ENCODE measurements around the gene BCAN. TPM values are rescaled to one million over a fixed set of nuclear protein-coding genes. Genes with fewer than 3 reads are reported as not detected.
A peak's percentile ranks its signal among the peaks of the same experiment; 100 is the strongest.

BCAN gene
- total and polyA plus RNA-seq, 2 of the 8 experiments (the other 6 are each of a cell fraction or from before 2014, with no cell fraction given) = 4.5 to 24.0 TPM

GRCh38 chr1:156664767-156665411, 23.0 kb downstream of the BCAN start:
- Histone ChIP-seq H3K23ac (ENCODE audit: insufficient read length) (no peak overlapping the region), H3K56ac (replicated peaks; ENCODE audit: insufficient read length, low read depth, low read length) (no peak overlapping the region), H2BK5ac (ENCODE audit: low read depth, low read length) (peak overlapping the region; percentile 93; the same call in 1 of the 2 replicates), H3K9me3 (ENCODE audit: insufficient read depth in 2 of 2, low read depth in 1 of 2, low read length in 1 of 2) (no peaks in the 10 kb centered on the region), H3K4me2 (ENCODE audit: insufficient read depth in 1 of 2, low read depth in 2 of 2, low read length in 2 of 2) (peak overlapping the region; percentile 13 to 45; a peak in 2 of 4 replicates), H3K36me3 (ENCODE audit: control insufficient read depth in 2 of 4, insufficient read depth in 4 of 4, low read length in 3 of 4) (no peaks in the 10 kb centered on the region; a peak in 1 of 8 replicates), H3K4me1 (replicated peaks in 1 of 4; ENCODE audit: control insufficient read depth in 3 of 4, insufficient read depth in 4 of 4, low read length in 3 of 4) (peaks cover 15 to 78% (median 66%) of the 10 kb centered on the region in 4 experiments), H4K8ac (ENCODE audit: extremely low read depth, insufficient read depth, low read length) (0 out of 2 replicates have a peak overlapping the region, but pooled peaks have one; percentile 14), H3K18ac (ENCODE audit: extremely low read depth, low read length) (peak overlapping the region; percentile 96), H3K14ac (ENCODE audit: insufficient read length) (no peak overlapping the region), H3K23me2 (ENCODE audit: low read depth, low read length) (peaks cover 5% of the 10 kb centered on the region), H2AK5ac (ENCODE audit: low read depth, low read length) (peak overlapping the region; percentile 93), H3K79me2 (ENCODE audit: control insufficient read depth in 1 of 2, insufficient read depth in 2 of 2, low read length in 2 of 2) (no peaks in the 10 kb centered on the region), H4K91ac (replicated peaks; ENCODE audit: insufficient read length, low read length) (peak overlapping the region; percentile 81), H3K79me1 (ENCODE audit: low read depth, low read length) (no peaks in the 10 kb centered on the region; the same call in 1 of the 2 replicates), H4K20me1 (replicated peaks in 1 of 2; ENCODE audit: control insufficient read depth in 1 of 2, insufficient read depth in 2 of 2, low read length in 2 of 2) (peaks cover 0 to 1% of the 10 kb centered on the region in 2 experiments), H2AFZ (ENCODE audit: low read length) (no peak overlapping the region), H3K27me3 (replicated peaks in 1 of 4; ENCODE audit: control insufficient read depth in 3 of 4, extremely low read depth in 1 of 4, insufficient read depth in 3 of 4, low read length in 3 of 4) (no peaks in the 10 kb centered on the region), H3K4me3 (ENCODE audit: extremely low read depth in 1 of 4, insufficient read depth in 2 of 4, low read depth in 3 of 4, low read length in 4 of 4) (peak overlapping the region in 1 of 4 experiments; percentile 5; a peak in 2 of 8 replicates), H2BK120ac (replicated peaks; ENCODE audit: low read depth, low read length) (peak overlapping the region; percentile 57), H2BK15ac (ENCODE audit: low read length) (peak overlapping the region; percentile 77; the same call in 1 of the 2 replicates), H3K4ac (replicated peaks; ENCODE audit: insufficient read length, low read depth, low read length) (peak overlapping the region; percentile 79), H3K9ac (replicated peaks in 1 of 4; ENCODE audit: extremely low read depth in 1 of 4, low read depth in 3 of 4, low read length in 3 of 4) (peak overlapping the region in 2 of 4 experiments; percentile 14 to 40; a peak in 3 of 7 replicates), H2BK12ac (ENCODE audit: low read depth, low read length) (peak overlapping the region; percentile 99), H4K5ac (ENCODE audit: insufficient read length, low read depth, low read length) (peak overlapping the region; percentile 10), H2BK20ac (ENCODE audit: low read length) (peak overlapping the region; percentile 97), H3K27ac (ENCODE audit: low read depth, low read length) (no peak overlapping the region)
- peak in 1 of 2 experiments; percentile 55 for DNase-seq (ENCODE audit: low read depth in 1 of 2, low spot score in 2 of 2)
- POLR2A ChIA-PET (ENCODE audit: partially characterized antibody) = interaction anchor here (0.7 to 12.0 kb wide), 17 partner anchors 11 to 104 kb away, joined by 3 to 419 read pairs (median 4); partner anchors contain the start of genes CRABP2, HDGF, ISG20L2 and METTL25B
- no peak for FAIRE-seq
- CTCF ChIA-PET (ENCODE audit: partially characterized antibody) = interaction anchor here (0.6 to 66.0 kb wide), 5 partner anchors 21 to 346 kb away, joined by 3 to 4284 read pairs (median 254); partner anchors contain the start of genes BCAN, CRABP2, HAPLN2 and ISG20L2
- peak in 1 of 2 experiments; percentile 64; a peak in 1 of 3 replicates for TF ChIP-seq POLR2A (IDR thresholded peaks at IDR 0.05; ENCODE audit: control extremely low read depth in 1 of 2, low read depth in 2 of 2, low read length in 2 of 2)
- TF ChIP-seq SAP30 (IDR thresholded peaks at IDR 0.05; ENCODE audit: insufficient read depth, insufficient replicate concordance, low read length) = no peak
- TF ChIP-seq TAF7 (optimal IDR thresholded peaks at IDR 0.05; ENCODE audit: borderline replicate concordance, low read depth, low read length) = no peak
- TF ChIP-seq SRF (IDR thresholded peaks at IDR 0.05; ENCODE audit: low read depth, low read length) = peak; percentile 85
- no peak for TF ChIP-seq CHD2 (IDR thresholded peaks at IDR 0.05; ENCODE audit: low read length)
- 54% methylated on average over 11 of the region's 16 CpGs; no CpG with 5 or more reads in 1 of the 2 experiments for WGBS, 2 experiments (ENCODE audit: extremely low coverage in 1 of 2, insufficient coverage in 1 of 2, insufficient read length in 1 of 2, insufficient replicate concordance in 2 of 2, low coverage in 1 of 2, low lambda C conversion rate in 2 of 2, missing lambda C conversion rate in 1 of 2)

Measured in H1 (cell line).